Hepatocyte (in vitro differentiated cells): ENCODE data around the gene ALK.

ENCODE experiments used
- EZH2 ChIP-seq: fragments of 200-600 bp; sonication (generic); IDR thresholded peaks from 2 replicates; pipeline ENCODE4 v1.6.1; 2016; ENCODE audit warnings: antibody characterized with exemption, mild to moderate bottlenecking, borderline replicate concordance
- TF ChIP-seq, protein P1 (sequence below): fragments of 200-600 bp; sonication (generic); IDR thresholded peaks from 2 replicates; pipeline ENCODE4 v1.5.1; 2016; ENCODE audit warnings: antibody characterized with exemption, mild to moderate bottlenecking; ENCODE audit not compliant: poor library complexity

GRCh38 chr2:29487967-29488555, 433.3 kb downstream of the ALK start:
- TF ChIP-seq, protein P1, sequence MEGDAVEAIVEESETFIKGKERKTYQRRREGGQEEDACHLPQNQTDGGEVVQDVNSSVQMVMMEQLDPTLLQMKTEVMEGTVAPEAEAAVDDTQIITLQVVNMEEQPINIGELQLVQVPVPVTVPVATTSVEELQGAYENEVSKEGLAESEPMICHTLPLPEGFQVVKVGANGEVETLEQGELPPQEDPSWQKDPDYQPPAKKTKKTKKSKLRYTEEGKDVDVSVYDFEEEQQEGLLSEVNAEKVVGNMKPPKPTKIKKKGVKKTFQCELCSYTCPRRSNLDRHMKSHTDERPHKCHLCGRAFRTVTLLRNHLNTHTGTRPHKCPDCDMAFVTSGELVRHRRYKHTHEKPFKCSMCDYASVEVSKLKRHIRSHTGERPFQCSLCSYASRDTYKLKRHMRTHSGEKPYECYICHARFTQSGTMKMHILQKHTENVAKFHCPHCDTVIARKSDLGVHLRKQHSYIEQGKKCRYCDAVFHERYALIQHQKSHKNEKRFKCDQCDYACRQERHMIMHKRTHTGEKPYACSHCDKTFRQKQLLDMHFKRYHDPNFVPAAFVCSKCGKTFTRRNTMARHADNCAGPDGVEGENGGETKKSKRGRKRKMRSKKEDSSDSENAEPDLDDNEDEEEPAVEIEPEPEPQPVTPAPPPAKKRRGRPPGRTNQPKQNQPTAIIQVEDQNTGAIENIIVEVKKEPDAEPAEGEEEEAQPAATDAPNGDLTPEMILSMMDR = no peak
- TF ChIP-seq EZH2 = no peak
